GM19395 (cell line): Measurements from ENCODE around the gene TCP1.
"Not testable (repeated sequence)": the region's sequence is repeated elsewhere in the genome, so short reads cannot be mapped to it uniquely, and the experiment has no call there.

ENCODE experiments used
- ATAC-seq: cut with Tn5 transposase; IDR thresholded peaks from one replicate; pipeline ENCODE4 v1.9.1; 2021; ENCODE audit warnings: mild to moderate bottlenecking, moderate library complexity; ENCODE audit not compliant: unreplicated experiment

The TCP1 gene

GRCh38 chr6:159745081-159745480 lies 44.3 kb downstream of the TCP1 start:
- no peak for ATAC-seq

- no peak for ATAC-seq
Observed at GRCh38 chr6:159742165-159742564, 47.2 kb downstream of the TCP1 start.

GRCh38 chr6:159739341-159739740 lies 50.1 kb downstream of the TCP1 start:
- ATAC-seq, result no peak

DNA sequence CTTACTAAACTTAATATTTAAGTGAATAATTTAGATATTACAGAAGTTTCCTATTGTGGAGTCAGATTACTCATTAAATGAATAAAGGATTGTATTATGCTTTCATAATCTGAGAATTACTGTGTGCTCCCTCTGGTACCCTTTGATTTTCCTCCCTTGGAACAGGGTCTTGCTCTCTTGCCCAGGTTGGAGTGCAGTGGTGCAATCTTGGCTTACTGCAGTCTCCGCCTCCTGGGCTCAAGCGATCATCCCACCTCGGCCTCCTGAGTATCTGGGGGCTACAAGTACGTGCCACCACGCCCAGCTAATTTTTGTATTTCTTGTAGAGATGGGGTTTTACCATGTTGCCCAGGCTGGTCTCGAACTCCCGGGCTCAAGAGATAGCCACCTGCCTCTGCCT lies 52.5 kb downstream of the TCP1 start:
- ATAC-seq, result no peak

DNA sequence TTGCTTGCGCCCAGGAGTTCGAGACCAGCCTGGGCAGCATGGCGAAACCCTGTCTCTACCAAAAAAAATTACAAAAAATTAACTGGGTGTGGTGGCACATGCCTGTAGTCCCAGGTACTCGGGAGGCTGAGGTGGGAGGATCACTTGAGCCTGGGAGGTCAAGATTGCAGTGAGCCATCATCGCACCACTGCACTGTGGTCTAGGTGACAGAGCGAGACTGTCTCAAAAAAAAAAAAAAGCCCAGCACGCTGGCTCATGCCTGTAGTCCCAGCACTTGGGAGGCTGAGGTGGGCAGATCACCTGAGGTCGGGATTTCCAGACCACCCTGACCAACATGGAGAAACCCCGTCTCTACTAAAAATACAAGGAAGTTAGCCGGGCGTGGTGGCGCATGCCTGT lies 56.0 kb downstream of the TCP1 start:
- not testable (repeated sequence) for ATAC-seq

DNA sequence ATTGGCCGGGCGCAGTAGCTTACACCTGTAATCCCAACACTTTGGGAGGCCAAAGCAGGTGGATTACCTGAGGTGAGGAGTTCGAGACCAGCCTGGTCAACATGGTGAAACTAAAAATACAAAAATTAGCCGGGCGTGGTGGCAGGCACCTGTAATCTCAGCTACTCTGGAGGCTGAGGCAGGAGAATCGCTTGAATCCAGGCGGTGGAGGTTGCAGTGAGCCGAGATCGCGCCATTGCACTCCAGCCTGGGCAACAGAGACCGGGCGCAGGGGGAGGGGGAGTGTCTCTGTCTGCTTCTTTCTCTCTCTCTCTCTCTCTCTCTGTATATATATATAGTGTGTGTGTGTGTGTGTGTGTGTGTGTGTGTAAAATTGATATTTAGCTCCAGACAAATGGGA lies 56.9 kb downstream of the TCP1 start:
- not testable (repeated sequence) for ATAC-seq

GRCh38 chr6:159730332-159730676 lies 59.1 kb downstream of the TCP1 start:
- no peak for ATAC-seq

DNA sequence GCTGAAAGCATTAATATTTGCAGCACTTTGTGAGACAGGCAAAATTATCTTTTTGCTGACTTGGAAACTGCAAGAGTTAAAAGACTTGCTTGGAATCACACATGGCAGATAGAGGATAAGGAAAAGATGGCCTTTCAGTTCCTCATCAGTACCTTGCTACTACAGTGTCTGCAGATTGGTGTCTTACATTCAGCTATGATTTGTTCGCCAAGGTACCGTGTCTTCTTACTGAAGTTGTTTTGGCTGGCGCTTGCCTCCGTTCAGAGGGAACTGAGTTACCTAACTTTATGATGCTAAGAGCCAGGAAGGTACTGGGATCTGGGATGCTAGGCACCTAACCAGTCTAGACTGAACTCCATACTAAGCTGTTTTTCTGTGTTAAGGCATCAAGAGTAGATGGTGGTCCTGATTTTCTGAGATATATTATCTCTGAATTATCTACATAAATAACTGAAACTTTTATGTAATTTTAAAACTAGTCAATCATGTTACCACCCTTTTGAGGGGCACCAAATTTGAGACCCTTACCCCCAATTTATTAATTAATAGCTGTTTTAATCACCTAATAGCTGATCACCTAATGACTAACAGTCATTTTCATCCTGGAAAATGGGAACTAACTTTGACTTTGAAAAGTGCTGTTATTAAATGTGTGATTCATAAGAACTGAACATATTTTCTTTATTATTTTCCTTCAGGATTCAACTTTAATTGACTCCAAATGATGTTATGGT lies 59.6 kb downstream of the TCP1 start:
- peak; percentile 26 for ATAC-seq

DNA sequence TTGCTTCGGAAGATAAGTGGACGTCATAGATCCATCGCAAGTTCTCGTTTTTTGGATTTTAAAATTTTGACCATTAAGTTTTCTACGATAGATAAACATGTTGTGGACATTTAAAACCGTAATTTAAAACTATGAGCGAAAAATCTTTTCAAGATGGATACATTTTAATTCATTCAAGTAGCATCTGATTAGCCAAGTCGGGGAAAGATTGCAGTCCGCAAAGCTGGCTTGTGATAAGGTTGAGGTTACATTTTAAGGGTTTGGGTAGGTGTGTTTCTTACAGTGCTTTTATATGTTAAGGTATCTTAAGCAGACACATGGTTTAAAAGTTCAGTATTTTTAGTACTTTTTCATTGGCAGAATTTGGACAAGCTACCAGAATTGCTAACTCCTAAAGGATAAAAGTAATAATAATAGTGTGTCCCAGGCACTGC lies 60.9 kb downstream of the TCP1 start:
- no peak for ATAC-seq
